BJ (cell line): ENCODE measurements around the gene LHFPL6. TPM values are rescaled to one million over a fixed set of nuclear protein-coding genes. Genes with fewer than 3 reads are reported as not detected.

Source experiments
- CTCF ChIA-PET: fragments of 350-600 bp; formaldehyde crosslinking; extraction: SDS; loops from one replicate; lab custom pipeline; 2021; ENCODE audit warnings: antibody characterized with exemption, inconsistent platforms; lab: Yijun Ruan, JAX
- POLR2A ChIA-PET: fragments of 300-600 bp; sonication (Branson Sonifier 250); formaldehyde crosslinking; extraction: SDS; loops from one replicate; lab custom pipeline; 2021; ENCODE audit warnings: antibody characterized with exemption; lab: Charles Lee
- DNase-seq: peaks from one replicate; pipeline ENCODE4 v3.0.0-alpha.2; 2011; ENCODE audit warnings: low read depth
- H3K27me3 ChIP-seq: 2 replicates; pipeline ENCODE4 v1.6.0; 2011; ENCODE audit warnings: low read length; ENCODE audit not compliant: control insufficient read depth, insufficient read depth
- H3K36me3 ChIP-seq: 2 replicates; pipeline ENCODE4 v1.5.1; 2011; ENCODE audit warnings: low read length; ENCODE audit not compliant: control insufficient read depth, insufficient read depth
- H3K4me3 ChIP-seq: 2 replicates; pipeline ENCODE4 v1.5.1; 2011; ENCODE audit warnings: low read depth, mild to moderate bottlenecking, control low read depth, low read length
- CTCF ChIP-seq: IDR thresholded peaks from 2 replicates; pipeline ENCODE4 v1.5.1; 2011; ENCODE audit warnings: low read depth, mild to moderate bottlenecking, control low read depth, inconsistent platforms, low read length, moderate library complexity; ENCODE audit not compliant: insufficient read depth
- polyA plus RNA-seq: library from polyadenylated mRNA; depleted of rRNA; stranded (reverse); fragments of >200 nt; gene quantifications from 2 replicates; pipeline ENCODE4 v1.2.3, GENCODE V29; 2011

LHFPL6 gene
- polyA plus RNA-seq, 1 experiment = 69.0 TPM

GRCh38 chr13:39578821-39579291 lies 24.1 kb downstream of the LHFPL6 start:
- no peak overlapping the region for H3K4me3 ChIP-seq
- no peak for DNase-seq
- no peak for TF ChIP-seq CTCF
- H3K36me3 ChIP-seq = no peaks in the 10 kb centered on the region
- ChIA-PET POLR2A (no interaction called here), CTCF (interaction anchor here (0.6 kb wide), 1 partner anchor 12 kb away, joined by 3 read pairs; no protein-coding TSS in a partner anchor)
- no peaks in the 10 kb centered on the region for H3K27me3 ChIP-seq

GRCh38 chr13:39577838-39578491 lies 25.0 kb downstream of the LHFPL6 start:
- Histone ChIP-seq H3K27me3 (no peaks in the 10 kb centered on the region), H3K4me3 (no peak overlapping the region), H3K36me3 (no peaks in the 10 kb centered on the region)
- TF ChIP-seq CTCF = no peak
- DNase-seq = no peak
- ChIA-PET POLR2A (no interaction called here), CTCF (no interaction called here)

- ChIA-PET CTCF (interaction anchor here (1.2 kb wide), 1 partner anchor 21 kb away, joined by 3 read pairs; no protein-coding TSS in a partner anchor), POLR2A (no interaction called here)
- H3K27me3 ChIP-seq = no peaks in the 10 kb centered on the region
- no peak for TF ChIP-seq CTCF
- DNase-seq = no peak
- H3K36me3 ChIP-seq = no peaks in the 10 kb centered on the region
- H3K4me3 ChIP-seq = no peak overlapping the region
Observed at GRCh38 chr13:39577203-39577602, 25.8 kb downstream of the LHFPL6 start.

- no peak for TF ChIP-seq CTCF
- Histone ChIP-seq H3K4me3 (no peak overlapping the region), H3K27me3 (no peaks in the 10 kb centered on the region), H3K36me3 (no peaks in the 10 kb centered on the region)
- DNase-seq = no peak
- ChIA-PET POLR2A (no interaction called here), CTCF (no interaction called here)
Observed at GRCh38 chr13:39575641-39576238, 27.3 kb downstream of the LHFPL6 start.

- no peaks in the 10 kb centered on the region for H3K36me3 ChIP-seq
- no peak for DNase-seq
- ChIA-PET POLR2A (interaction anchor here (0.6 kb wide), 1 partner anchor 102 kb away, joined by 3 read pairs; no protein-coding TSS in a partner anchor), CTCF (no interaction called here)
- no peak overlapping the region for H3K4me3 ChIP-seq
- no peaks in the 10 kb centered on the region for H3K27me3 ChIP-seq
- TF ChIP-seq CTCF = no peak
Observed at GRCh38 chr13:39571502-39572092, 31.4 kb downstream of the LHFPL6 start.
